MCF 10A (cell line): ENCODE results near the gene PFN3. TPM values are rescaled to one million over a fixed set of nuclear protein-coding genes. Genes with fewer than 3 reads are reported as not detected.

Experiments
- BruUV-seq: library from RNA; stranded (reverse); fragments of 400-500 nt; replicated peaks from 2 replicates; lab custom pipeline; 2021; lab: Mats Ljungman, UMichigan
- CTCF ChIA-PET: fragments of 300-600 bp; sonication (Branson Sonifier 250); formaldehyde crosslinking; extraction: SDS; loops from one replicate; lab custom pipeline; 2021; ENCODE audit warnings: antibody characterized with exemption, inconsistent platforms; lab: Yijun Ruan, JAX
- POLR2A ChIA-PET: fragments of 300-600, 350-650 bp; sonication (Branson Sonifier 250); formaldehyde crosslinking; extraction: SDS; loops from one replicate; lab custom pipeline; 2020; ENCODE audit warnings: antibody characterized with exemption, inconsistent platforms; lab: Yijun Ruan, JAX
- DNase-seq: peaks from one replicate; pipeline ENCODE4 v3.0.0-alpha.2; 2018; ENCODE audit not compliant: unreplicated experiment
- H3K27ac Mint-ChIP-seq: one replicate; pipeline ENCODE4 v1.8.0; 2022; ENCODE audit warnings: mild to moderate bottlenecking, low read depth, mixed read lengths; ENCODE audit not compliant: unreplicated experiment
- H3K27me3 Mint-ChIP-seq: one replicate; pipeline ENCODE4 v1.8.0; 2022; ENCODE audit warnings: mixed read lengths; ENCODE audit not compliant: insufficient read depth, unreplicated experiment
- H3K36me3 Mint-ChIP-seq: one replicate; pipeline ENCODE4 v1.8.0; 2022; ENCODE audit warnings: mild to moderate bottlenecking, moderate library complexity, mixed read lengths; ENCODE audit not compliant: insufficient read depth, unreplicated experiment
- H3K4me1 Mint-ChIP-seq: one replicate; pipeline ENCODE4 v1.8.0; 2022; ENCODE audit warnings: mixed read lengths; ENCODE audit not compliant: insufficient read depth, unreplicated experiment
- H3K4me3 Mint-ChIP-seq: one replicate; pipeline ENCODE4 v1.8.0; 2022; ENCODE audit warnings: mild to moderate bottlenecking, moderate library complexity, mixed read lengths; ENCODE audit not compliant: unreplicated experiment
- H3K9me3 Mint-ChIP-seq: one replicate; pipeline ENCODE4 v1.8.0; 2022; ENCODE audit warnings: mixed read lengths; ENCODE audit not compliant: unreplicated experiment
- intact Hi-C: fragments of 100-400 bp; cut with micrococcal nuclease; formaldehyde crosslinking; loops from 2 replicates; pipeline ENCODE4 v1.14.1; 2022
- total RNA-seq: library from RNA; stranded (reverse); gene quantifications from 2 replicates; pipeline ENCODE4 v1.2.3, GENCODE V29; 2022
- TF ChIP-seq, protein P1 (sequence below): fragments of 200-600 bp; IDR thresholded peaks from one replicate; pipeline ENCODE4 v1.8.0; 2022; ENCODE audit warnings: antibody characterized with exemption, mild to moderate bottlenecking; ENCODE audit not compliant: unreplicated experiment

PFN3 gene
- total RNA-seq, 1 experiment from 2014 or later = not detected

DNA sequence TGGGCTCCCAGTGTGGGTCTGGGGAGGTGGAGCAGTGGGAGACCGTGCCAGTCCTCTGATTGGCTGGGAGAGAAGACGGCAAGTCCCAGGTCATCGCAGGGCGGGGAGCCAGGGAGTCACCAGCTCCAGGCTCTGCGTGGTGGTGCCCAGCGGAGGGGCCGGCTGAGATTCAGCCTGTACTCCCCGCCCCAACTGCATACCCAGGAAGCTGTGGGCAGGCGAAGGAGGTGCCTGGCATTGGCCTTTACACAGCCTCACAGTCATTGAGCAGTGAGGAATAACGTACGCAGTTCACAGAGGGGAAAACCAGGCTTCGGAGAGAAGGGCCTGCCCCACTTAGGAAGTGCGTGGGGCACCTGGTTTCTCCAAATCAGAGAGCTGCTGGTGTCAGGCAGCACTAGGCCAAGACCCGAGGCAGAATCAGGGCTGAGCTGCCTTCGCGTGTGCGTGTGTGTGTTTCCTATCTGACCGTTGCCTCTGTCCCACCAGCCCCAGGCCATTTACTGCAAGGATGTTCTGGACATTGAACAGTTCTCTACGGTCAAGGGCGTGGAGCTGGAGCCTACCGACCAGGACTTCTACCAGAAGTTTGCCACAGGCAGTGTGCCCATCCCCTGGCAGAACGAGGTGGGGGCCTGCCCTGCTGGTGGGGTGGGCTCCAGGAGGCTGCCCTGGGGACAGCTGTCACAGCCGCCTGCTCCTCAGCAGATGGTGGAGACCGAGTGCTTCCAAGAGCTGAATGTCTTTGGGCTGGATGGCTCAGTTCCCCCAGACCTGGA is 39.9 kb upstream of the PFN3 start:
- TF ChIP-seq, protein P1, sequence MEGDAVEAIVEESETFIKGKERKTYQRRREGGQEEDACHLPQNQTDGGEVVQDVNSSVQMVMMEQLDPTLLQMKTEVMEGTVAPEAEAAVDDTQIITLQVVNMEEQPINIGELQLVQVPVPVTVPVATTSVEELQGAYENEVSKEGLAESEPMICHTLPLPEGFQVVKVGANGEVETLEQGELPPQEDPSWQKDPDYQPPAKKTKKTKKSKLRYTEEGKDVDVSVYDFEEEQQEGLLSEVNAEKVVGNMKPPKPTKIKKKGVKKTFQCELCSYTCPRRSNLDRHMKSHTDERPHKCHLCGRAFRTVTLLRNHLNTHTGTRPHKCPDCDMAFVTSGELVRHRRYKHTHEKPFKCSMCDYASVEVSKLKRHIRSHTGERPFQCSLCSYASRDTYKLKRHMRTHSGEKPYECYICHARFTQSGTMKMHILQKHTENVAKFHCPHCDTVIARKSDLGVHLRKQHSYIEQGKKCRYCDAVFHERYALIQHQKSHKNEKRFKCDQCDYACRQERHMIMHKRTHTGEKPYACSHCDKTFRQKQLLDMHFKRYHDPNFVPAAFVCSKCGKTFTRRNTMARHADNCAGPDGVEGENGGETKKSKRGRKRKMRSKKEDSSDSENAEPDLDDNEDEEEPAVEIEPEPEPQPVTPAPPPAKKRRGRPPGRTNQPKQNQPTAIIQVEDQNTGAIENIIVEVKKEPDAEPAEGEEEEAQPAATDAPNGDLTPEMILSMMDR = no peak
- Mint-ChIP-seq H3K27ac (no peak overlapping the region), H3K9me3 (no peaks in the 10 kb centered on the region), H3K36me3 (peaks cover 70% of the 10 kb centered on the region), H3K27me3 (no peaks in the 10 kb centered on the region), H3K4me3 (no peak overlapping the region), H3K4me1 (peaks cover 17% of the 10 kb centered on the region)
- no peak for DNase-seq
- CTCF ChIA-PET = interaction anchor here (0.5 to 3.3 kb wide), 10 partner anchors 12 to 1185 kb away, joined by 3 to 11 read pairs (median 4); no protein-coding TSS in a partner anchor
- intact Hi-C loops = no loop called here
- no TSS peak for BruUV-seq
- POLR2A ChIA-PET = interaction anchor here (1.0 to 17.7 kb wide), 5 partner anchors 7 to 121 kb away, joined by 3 to 217 read pairs (median 6); partner anchors contain the start of genes GRK6 and LMAN2

DNA sequence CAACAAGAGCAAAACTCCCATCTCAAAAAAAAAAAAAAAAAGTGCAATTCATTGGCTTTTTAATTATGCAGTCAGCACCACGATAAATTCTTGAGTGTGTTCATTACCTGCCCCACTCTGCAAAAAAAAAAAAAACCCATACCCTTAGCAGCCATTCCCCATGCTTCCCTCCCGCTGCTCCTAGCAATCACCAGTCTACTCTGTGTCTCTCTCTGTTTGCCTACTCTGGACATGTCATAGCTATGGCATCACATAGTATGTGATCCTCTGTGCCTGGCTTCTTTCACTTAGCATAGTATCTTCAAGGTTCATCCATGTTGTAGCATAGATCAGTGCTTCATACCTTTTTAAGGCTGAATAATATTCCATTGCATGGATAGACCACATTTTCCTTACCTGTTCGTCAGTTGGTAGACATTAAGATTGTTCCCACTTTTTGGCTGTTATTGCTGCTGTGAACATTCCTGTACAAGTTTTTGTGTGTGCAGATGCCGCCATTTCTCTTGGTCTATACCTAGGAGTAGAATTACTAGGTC is 39.1 kb upstream of the PFN3 start:
- Mint-ChIP-seq H3K9me3 (no peaks in the 10 kb centered on the region), H3K27ac (no peak overlapping the region), H3K4me1 (peaks cover 13% of the 10 kb centered on the region), H3K27me3 (no peaks in the 10 kb centered on the region), H3K4me3 (no peak overlapping the region), H3K36me3 (peaks cover 69% of the 10 kb centered on the region)
- intact Hi-C loops = no loop called here
- DNase-seq = no peak
- TF ChIP-seq, protein P1 = no peak
- ChIA-PET CTCF (interaction anchor here (0.5 to 3.3 kb wide), 11 partner anchors 9 to 1186 kb away, joined by 3 to 11 read pairs (median 3); no protein-coding TSS in a partner anchor), POLR2A (interaction anchor here (1.0 to 17.7 kb wide), 5 partner anchors 8 to 120 kb away, joined by 3 to 217 read pairs (median 4); partner anchors contain the start of gene GRK6)
- no TSS peak for BruUV-seq

DNA sequence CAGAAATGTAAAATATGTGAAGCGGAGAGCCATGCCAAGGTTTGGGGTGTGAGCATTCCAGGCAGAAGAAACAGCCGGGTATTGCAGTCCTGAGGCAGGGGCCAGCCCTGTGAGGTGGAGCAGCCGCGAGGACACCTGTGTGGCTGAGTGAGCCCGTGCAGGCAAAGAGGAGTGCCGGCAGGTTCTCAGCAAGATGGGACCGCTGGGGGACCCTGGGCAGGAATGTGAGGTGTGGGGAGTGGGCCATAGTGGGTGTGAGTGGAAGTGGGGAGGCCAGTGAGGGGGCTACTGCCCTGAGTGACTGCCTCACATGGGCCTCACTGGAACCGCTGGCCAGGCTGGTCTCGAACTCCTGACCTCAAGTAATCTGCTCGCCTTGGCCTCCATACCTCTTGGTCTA is 38.0 kb upstream of the PFN3 start:
- Mint-ChIP-seq H3K36me3 (peaks cover 77% of the 10 kb centered on the region), H3K27me3 (no peaks in the 10 kb centered on the region), H3K4me3 (no peak overlapping the region), H3K9me3 (no peaks in the 10 kb centered on the region), H3K4me1 (peaks cover 10% of the 10 kb centered on the region), H3K27ac (no peak overlapping the region)
- TF ChIP-seq, protein P1 = no peak
- no peak for DNase-seq
- CTCF ChIA-PET = interaction anchor here (0.5 to 3.3 kb wide), 6 partner anchors 14 to 48 kb away, joined by 3 to 11 read pairs (median 7); no protein-coding TSS in a partner anchor
- intact Hi-C loops = no loop called here
- no TSS peak for BruUV-seq
- POLR2A ChIA-PET = interaction anchor here (1.8 to 17.7 kb wide), 2 partner anchors 9 to 10 kb away, joined by 9 to 217 read pairs; partner anchors contain the start of gene GRK6

DNA sequence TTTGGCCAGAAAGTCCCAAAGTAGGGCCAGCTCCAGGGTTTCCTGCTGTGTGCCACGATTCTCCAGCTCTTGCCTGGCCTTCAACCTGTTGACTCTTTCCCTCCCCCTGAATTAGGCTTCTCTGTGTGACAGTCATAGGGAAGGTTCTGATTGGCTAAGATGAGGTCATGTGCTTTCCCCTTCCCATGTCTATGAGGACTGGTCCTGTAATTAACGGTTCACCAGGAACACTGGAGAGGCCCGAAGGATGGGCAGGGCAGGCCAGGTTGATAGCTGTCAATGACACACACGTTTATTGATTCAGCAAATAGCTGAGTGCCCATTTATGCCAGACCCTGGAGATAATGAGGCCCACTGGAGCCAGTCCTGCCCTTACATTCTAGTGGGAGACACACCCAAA is 37.2 kb upstream of the PFN3 start:
- ChIA-PET POLR2A (interaction anchor here (1.4 to 17.7 kb wide), 3 partner anchors 8 to 12 kb away, joined by 5 to 217 read pairs (median 5); partner anchors contain the start of gene GRK6), CTCF (interaction anchor here (0.6 to 3.3 kb wide), 4 partner anchors 12 to 123 kb away, joined by 3 to 11 read pairs (median 4); no protein-coding TSS in a partner anchor)
- TF ChIP-seq, protein P1 = no peak
- Mint-ChIP-seq H3K36me3 (peaks cover 79% of the 10 kb centered on the region), H3K4me1 (peaks cover 10% of the 10 kb centered on the region), H3K27ac (no peak overlapping the region), H3K27me3 (no peaks in the 10 kb centered on the region), H3K9me3 (no peaks in the 10 kb centered on the region), H3K4me3 (no peak overlapping the region)
- intact Hi-C loops = no loop called here
- DNase-seq = no peak
- no TSS peak for BruUV-seq
